NCI-H774 (cell line): ENCODE measurements around the gene DDR2.

Experiments used
- DNase-seq: peaks from one replicate; lab custom pipeline; 2025; lab: John Stamatoyannopoulos, UW

Gene DDR2

DNA sequence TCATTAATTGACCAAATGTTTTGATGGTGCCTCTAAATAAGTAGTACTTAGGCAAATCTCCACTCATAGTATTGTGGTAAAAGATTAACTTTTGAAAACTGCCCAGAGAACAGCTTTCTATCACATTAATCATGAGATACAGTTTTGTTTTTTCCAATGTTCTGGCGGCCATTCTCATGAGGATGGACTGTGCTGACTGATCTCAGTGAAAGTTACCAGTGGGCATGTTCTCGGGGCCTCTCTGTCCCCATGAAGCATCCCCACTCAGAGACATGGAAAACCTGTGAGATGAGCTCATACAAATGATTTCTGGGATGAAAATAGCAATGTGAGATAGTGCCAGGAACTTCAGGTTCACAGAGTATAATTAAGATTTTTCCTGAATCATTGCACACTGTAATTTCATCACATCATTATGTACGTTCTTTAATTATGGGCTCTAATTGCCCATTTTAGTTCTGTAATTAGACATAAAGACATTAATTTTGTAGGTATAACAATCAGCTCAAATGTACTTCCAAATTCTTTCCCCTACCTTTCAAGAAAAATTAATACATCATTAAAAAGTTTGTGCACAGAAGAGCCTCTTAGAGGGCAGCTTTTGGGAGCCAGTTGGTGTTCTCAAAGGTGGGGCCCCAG lies 40.5 kb downstream of the DDR2 start:
- DNase-seq, result no peak

DNA sequence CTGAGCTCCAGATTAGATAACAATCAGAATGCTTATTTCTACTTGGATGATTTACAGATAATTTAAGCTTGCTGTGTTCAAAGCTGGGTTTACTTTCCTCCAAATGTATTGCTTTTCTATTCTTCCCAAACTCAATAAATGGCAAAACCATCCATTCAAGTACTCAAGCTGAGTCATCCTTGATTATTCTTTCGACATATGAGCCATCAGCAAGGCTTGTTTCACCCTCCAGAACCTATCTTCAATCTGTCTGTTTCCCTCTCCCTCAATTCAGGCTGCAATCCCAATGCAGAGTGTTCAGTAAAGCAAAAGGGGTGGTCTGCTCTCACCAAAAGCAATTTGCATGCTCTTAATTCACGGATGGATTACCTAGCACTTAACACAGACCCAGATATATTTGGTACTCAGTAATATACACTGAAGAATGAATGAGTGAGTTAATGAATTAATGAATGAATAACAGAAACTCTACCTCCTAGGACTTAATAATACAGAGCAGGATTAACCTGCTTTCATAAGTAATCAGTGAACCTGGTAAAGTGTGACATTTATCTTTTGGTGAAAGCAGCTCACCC lies 41.9 kb downstream of the DDR2 start:
- no peak for DNase-seq

DNA sequence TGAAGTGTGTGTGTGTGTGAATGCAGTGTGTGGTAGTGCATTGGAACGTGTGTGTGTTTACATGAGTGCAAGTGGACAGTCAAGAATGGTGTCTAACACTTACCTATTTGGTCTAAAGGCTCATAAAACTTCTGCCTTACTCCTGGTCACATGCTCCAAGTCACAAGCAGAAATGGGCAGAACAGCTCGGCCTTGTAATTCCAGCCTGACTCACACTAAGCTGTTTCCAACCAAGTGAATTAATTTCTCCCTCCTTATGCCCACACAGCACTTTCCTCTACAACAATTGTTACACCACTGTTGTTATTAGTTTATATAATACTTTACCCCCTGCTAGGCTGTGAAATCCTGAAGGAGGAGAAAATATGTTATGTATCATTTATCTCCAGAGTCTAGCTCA lies 43.8 kb downstream of the DDR2 start:
- DNase-seq, result no peak

DNA sequence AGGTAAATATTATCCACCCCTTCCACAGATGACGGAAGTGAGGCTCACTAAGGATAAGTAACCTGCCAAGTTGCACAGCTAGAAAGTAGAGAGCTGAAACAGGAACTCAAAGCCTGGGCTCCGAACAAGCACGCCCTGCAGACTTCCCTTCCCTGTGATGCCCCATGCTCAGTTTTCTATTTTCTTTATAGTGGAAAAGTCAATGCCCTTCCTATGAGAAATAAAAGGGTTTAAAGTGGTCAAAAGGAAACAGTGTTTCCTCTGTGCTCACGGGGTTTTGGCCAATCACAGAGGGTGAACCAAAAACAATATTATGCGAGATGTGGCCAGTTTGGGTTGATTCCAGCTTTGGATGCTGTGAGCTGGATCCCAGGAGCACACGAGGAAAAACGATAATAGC lies 44.5 kb downstream of the DDR2 start:
- DNase-seq, result no peak

DNA sequence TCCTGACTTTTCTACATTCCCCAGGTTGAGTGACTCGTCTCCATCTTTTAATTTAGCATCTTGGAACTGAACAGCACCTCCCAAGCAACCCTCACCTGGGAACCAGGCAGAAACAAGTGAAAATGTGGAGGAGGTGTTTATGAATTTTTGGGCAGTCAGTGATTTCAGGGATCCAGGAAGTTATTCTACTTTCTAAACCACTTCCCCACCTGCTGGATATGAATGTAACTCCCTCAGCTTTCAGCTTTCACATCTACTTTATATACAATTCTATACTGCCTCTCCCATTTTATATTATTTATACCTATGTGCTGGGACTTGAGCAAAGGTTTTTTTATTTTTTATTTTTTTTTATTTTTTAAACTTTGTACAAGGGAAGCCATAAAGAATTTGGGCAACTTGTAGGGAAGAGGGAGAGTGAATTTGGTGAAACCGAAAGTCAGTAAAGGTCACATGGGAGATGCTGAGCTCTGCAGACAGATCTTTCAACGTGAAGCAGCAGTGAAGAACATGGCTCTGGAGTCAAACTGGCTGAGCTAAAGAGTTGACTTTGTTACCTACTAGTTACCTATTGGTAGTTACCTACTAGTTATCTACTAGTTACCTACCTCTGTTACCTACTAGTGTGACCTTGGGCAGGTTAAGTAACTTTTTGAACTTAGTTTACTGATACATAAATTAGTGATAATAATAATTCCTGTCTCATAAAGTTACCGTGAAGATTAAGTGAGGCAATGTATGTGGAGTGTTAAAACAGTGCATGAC lies 45.5 kb downstream of the DDR2 start:
- DNase-seq, result no peak

DNA sequence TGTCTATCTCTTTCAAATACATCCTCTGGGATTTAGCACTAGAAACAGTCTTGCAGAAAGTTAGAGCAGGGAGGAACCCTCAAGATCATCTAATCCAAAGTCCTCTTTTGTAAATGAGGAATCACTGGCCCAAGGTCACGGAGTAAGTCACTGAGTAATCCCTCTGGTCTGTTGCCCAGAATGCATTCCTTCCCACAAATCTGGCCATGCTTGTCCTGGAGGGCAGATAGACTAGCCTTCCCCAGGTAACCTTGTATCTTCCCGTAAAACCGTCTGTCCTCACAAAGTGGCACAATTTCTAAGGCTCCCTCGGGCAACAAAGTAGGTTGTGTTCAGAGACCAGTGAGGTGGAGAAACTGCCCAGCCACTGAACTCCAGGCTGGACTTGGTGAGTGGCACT lies 46.2 kb downstream of the DDR2 start:
- no peak for DNase-seq

DNA sequence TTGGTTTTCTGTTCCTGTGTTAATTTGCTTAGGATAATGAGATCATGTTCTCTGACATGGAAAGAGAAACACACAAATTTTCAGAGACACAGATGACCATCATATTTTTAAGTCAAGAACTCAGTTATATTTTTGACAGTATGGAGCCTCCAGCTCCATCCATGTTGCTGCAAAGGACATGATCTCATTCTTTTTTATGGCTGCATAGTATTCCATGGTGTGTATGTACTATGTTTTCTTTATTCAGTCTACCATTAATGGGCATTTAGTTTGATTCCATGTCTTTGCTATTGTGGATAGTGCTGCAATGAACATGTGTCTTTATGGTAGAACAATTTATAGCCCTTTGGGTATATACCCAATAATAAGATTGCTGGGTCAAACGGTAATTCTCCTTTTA lies 47.0 kb downstream of the DDR2 start:
- no peak for DNase-seq

DNA sequence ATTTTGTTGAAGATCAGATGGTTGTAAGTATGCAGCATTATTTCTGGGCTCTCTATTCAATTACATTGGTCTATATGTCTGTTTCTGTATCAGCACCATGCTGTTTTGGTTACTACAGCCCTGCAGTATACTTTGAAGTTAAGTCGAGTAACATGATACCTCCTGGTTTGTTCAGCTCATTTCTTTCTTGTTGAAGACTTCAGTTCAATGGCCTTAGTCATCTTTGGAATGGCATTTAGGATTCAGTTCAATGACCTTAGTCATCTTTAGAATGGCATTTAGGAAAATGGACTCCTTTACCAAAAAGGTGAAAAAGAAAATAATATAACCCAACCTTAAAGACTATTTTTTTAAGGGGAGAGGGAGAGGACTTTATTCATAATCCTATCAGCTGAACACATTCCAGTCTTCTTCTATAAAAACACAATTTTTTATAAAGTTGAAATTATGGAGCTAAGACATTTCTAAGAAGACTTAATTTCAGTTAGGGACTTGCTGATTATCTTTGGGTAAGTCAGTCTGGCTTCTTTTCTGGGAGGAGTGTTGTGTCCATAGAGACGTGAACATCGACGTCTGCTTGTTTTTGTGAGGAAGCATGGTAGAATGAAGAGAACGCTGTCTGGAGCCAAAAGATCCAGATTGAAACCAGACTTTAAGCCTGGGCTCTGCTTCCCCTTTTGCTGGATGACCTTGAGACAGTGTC lies 48.3 kb downstream of the DDR2 start:
- DNase-seq, result no peak

DNA sequence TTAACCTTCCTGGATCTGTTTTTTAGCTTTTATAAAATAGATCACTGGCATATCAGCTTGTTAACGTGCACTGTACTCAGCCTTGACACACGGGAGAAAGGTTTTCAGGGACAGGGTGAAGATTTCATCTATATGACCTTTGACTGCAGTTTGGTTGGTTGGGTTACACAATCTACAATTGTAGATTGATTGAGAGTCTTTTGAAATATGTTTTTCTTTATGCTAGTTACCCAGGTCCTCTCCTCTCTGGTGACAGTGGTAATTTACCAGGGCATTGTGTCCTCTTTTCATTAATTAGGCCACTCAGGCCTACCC lies 48.8 kb downstream of the DDR2 start:
- no peak for DNase-seq

DNA sequence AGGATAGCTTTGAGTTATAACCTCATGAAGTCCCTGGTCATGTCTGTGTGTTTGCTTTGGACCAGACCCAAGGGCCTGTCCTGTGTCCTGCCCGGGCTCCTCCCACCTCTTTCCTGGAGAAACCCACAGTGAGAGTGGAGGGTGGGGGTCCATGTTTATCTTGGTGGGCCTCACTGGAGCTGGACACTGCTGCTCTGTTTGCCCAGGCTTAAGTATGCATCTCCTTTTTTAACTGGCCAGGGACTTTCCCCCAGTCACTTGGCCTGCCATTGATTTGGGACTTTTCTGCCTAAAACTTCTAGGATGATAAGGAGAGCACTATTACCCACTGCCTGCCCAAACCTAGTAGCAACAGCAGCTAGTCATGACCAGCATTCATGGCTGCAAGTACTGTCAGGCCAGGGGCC lies 49.8 kb downstream of the DDR2 start:
- no peak for DNase-seq

DNA sequence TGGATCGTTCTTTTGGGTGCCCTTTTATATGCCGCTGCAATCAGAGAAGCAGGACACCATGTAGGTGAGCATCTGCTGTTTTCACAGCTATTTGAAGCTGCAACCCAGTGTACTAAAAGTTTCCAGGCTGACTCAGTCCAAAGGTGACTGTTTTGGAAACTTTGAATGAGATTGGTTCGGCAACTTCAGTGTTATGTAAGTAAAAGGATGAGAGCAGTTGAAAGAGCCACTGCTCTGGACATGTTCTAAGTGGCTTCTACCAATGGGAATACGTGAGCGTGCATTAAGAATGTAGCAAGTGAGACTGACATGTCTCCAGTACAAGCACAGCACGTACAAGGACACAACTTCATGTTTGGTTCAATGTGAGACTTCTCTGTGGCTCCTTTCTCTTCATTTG lies 55.6 kb downstream of the DDR2 start:
- no peak for DNase-seq

DNA sequence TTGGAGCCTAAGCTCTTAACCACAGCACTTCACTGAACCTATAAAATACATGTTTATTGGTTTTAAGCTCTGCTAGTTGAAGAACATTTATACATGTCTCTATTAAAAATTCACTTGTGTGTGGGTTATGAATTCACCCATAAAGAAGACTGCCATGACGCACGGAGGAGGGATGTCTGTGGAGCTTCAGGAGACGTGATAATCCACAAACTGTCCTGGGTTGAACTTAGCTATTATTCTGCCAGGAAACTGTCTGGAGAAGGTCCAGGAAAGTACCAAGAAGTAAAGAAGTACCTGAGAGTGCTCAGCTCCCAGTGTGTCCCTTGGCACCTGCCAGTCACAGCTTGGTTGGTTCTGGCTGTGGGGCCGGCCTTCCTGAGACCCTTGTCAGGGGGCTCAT lies 56.3 kb downstream of the DDR2 start:
- no peak for DNase-seq

DNA sequence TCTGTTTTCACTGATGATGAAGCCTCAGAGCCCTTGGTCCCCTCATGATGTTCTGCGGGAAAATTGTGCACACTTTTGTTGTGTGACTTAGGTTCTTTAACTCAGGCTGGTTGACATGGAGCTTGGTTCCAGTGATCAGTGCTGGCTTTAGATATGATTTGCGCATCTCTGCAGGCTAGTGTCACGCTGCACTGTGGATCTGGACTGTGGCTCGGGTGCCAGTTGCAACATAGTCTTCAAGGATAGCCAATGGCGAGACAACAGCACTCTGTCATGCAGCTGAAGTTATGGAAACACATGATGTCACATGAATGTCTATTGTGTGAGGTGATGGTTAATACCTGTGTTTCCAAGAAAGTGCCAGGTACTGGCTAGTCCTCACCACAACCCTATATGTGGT lies 56.7 kb downstream of the DDR2 start:
- DNase-seq, result no peak

DNA sequence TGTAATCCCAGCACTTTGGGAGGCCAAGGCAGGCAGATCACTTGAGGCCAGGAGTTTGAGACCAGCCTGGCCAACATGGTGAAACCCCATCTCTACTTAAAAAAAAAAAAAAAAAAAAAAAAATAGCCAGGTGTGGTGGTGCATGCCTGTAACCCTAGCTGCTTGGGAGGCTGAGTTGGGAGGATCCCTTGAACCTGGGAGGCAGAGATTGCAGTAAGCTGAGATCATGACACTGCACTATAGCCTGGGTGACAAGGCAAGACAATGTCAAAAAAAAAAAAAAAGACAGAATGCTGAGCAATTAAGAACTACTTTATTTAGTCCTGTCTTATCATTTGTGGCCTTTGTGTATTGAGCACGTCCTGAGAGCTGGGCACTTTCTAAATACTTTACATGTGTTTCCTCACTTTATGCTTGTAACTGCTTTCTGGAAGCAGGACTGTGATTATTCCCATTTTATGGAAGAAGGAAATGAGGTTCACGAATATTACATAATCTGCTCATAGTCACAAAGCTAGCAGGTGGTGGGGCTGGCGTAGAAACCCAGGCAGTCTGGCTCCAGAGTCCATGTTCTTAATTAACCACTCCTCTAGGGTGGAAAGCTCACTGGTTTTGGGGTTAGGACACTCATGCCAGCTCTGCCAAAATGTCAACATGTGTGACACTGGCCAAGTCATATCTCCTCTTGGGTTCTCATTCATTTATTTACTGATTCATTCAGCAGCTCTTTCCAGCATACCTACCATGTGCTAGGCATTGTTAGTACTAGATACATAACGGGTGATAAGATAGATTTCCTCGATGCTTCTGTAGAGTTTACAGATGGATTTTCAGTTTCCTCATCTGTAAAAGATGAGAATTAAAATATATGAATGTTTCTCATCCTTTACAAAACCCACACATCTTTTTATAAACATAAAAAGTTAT lies 57.7 kb downstream of the DDR2 start:
- no peak for DNase-seq

DNA sequence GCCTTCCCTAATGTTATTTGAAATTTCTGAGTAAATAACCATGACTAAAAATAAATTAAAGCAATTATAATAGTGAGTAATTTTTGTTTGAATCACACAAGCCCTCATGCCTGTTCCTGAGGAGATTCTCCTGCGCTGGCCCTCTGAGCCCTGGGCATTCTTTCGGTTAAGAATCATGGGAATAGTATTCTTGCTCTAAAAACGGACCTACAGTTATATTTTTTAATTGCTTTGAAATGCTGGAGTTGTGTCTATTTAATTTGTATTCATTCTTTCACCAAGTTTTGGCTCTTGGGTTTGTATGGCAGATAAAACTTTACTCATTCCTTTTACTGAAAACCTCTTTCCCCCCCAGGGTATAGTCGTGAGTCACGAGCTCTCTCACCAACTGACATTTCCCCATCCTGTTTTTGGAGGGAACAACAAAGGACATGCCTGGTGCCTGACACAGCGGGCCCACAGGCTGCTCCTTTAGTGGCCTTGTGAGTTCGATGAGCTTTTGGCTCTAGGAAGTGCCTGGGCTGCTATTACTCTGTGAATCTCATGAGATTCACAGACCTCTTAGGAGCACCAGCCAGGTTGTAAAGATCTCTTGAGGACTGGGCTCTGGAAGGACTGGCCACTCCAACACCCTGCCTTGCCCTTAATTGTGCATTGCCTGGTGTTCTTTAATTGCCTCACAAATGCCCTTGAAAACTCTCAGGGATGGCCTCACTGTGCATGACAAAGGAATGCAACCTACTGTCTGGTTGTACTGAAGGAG lies 58.6 kb downstream of the DDR2 start:
- DNase-seq, result no peak

DNA sequence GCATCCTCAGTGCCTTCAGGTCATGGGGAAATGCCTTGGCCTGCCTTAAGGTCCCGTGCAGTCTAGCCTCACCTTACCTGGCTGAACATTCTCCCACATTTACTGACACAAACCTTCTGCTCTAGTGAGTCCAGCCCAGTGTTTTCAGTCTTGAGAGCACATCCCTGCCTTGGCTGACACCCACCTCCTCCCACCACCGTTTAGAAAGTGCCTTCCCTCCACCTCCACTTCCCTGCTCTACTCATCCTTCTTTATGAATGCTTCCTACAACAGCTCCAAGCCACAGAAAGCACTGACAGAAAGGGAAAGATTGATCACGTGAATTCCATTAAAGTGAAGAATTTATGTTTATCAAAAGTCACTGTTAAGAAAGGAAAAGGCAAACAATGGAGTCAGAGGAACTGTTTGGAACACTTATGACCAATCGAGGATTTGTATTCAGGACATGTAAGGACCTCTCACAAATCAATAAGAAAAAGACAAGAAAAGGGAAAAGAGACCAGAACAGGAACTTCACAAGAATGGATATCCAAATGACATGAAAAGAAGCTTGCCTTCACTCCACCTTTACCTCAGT lies 59.8 kb downstream of the DDR2 start:
- DNase-seq, result no peak

DNA sequence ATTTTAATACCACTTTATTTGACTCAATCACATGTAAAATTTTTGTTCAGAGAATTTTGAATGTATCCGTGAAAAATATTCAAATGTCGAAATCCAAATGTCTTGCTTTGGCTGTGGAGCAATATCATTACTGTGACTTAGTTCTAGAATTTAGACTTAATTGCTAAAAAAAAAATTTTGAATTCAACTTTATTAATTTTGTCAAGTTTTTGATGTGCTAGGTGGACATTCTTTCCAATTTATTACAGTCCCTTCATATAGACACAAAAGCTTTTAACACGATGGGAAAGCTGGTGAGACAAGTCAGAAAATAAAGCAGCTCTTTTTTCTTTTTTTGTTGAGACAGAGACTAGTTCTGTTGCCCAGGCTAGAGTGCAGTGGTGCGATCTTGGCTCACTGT lies 62.6 kb downstream of the DDR2 start:
- DNase-seq, result no peak

DNA sequence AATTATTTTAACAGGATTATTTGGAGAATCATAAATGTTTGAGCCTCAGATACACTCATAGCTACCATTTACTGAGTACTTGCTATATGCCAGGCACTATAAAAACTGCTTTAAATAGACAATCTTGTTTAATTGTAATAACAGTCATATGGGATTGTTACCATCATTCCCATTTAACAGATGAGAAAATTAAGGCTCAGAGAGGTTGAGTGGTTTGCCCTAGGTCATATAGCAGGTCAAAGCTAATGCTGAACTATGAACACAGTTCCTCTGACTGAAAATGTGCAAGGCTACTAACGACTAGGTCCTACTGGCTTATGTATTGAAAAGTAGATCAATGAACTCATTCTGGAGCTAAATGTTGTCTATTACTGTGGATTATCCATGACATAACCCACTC lies 63.4 kb downstream of the DDR2 start:
- DNase-seq, result no peak

DNA sequence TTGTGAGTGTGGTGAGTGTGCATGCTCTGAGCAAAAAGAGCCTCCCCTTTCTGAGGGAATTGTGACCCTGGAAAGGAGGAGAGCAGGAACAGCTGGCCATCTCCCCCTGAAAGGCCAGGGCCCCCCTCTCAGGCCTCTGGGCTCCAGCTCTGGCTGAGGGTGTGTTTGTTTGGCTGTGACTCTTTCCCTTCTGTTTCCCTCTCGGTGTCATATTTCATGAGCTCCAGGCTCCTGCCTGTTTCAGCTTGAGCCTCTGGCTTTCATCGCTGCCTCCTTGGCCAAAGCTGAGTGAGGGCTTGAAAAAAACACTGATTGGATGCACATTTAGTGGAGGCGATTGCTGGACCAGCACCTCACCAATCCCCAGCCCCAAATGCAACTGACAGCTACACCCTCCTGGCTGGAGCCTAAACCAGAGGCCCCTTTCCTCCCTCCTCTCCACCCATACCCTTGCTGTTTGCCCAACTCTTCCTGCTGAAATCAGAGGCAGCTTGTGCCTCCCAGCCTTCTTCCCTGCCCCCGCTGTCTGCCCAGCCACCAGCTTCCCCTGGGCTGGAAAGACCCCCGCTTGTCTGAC lies 64.1 kb downstream of the DDR2 start:
- DNase-seq, result peak; percentile 81

DNA sequence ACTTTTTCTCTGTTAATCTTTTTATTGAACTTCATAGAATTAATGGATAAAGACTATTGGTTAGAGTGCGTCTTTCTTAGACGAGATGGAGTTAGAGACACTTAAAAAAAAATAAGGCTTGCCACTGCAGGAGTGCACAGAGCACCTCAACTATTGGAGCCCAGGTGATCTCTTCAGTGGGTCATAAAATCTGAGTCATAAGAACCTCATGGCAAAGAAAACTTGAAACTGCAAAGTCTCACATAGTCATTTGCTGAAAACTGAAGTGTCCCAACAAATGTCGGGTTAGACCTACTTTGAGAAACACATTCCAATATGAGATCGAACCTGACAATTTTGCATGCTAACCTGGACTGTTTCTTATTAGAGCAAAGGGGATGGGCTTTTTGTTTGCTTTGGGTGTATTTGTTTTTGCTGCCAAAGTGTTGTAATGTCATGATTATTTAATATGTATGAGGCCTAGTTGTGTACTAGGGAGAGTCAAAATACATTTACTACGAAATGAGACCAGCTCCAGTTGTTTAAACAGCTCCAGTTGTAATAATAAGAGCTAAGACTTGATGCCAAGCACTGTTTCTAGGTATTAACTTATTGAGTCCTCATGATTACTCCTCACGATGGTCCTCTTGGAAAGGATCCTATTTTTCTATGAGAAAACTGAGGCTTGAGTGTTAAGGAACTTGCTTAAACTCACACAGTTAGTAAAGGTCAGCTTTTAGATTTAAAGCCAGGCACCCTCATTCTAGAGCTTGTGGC lies 65.1 kb downstream of the DDR2 start:
- DNase-seq, result no peak
